IPS DF 4.7 (cell line): ENCODE measurements around the gene SGTB.

Source experiments
- DNase-seq: peaks from one replicate; pipeline ENCODE4 v3.0.0-alpha.2; 2013; ENCODE audit warnings: low spot score; ENCODE audit errors: extremely low read depth

The SGTB gene, protein sequence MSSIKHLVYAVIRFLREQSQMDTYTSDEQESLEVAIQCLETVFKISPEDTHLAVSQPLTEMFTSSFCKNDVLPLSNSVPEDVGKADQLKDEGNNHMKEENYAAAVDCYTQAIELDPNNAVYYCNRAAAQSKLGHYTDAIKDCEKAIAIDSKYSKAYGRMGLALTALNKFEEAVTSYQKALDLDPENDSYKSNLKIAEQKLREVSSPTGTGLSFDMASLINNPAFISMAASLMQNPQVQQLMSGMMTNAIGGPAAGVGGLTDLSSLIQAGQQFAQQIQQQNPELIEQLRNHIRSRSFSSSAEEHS

DNA sequence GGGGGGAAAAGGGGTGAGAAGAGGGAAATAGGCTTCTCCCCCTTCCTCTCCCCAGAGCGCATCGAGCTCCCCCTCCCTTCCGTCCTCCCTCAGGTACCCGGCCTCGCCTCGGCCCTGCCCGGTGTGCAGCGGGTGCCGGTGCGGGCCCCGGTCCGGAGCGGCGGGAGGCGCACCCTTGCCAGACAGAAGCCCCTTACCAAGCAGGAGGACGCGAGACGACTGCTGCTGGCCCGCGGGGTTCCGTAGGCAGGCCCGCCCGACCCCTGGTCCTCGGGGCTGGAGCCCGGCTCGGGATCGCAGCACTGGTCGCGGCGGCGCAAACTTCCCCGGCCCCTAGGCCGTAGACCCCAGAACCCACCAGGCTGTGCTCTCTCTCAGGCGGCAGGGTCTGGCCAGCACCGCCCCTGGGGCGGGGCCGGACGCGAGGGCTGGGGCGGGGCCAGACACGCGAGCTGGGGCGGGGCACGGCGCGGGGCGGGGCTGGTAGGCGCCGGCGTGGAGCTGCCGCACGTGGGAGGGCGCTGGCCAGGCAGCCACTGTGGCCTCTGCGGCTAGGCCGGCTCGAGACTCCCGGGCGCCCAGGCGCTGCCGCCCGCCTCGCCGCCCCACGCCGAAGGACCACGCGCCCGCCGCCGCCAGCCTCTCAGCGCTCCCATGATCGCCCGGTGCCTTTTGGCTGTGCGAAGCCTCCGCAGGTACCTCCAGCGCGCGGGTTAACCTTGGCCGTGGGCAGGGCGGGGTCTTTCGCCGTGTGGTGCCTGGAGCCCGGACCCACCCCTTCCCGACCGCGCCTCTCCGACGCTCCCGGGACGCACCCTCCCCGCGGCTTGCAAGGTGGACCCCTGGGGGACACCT, at the start of gene SGTB, which contains the start of gene NLN:
Gene SGTB (minus strand): TSS at position 390 of the 855 bp plus-strand sequence. CDS start 1,302 bp downstream, outside the sequence.
Gene NLN (plus strand): TSS at position 486 of the 855 bp plus-strand sequence. CDS start 169 bp downstream, at position 655.
- DNase-seq = no peak

DNA sequence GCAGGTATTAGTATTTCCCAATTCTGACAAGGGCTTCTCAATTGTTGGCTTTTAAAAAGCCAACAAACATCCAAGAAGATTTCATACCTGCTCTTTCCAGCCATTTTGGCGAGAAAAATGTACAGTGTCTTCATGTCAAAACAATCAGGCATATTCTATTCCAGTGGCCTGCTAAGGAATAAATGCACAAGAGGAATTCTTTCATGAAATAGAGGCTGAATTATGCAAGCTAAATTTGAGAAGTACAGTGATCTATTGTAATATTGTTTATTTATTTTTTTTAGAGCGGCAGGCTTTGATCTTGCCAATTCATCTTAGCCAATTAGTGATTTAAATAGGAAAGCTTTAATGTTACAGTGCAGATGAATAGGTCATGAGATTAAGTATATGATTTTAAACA, 49.4 kb upstream of the SGTB start:
- no peak for DNase-seq

DNA sequence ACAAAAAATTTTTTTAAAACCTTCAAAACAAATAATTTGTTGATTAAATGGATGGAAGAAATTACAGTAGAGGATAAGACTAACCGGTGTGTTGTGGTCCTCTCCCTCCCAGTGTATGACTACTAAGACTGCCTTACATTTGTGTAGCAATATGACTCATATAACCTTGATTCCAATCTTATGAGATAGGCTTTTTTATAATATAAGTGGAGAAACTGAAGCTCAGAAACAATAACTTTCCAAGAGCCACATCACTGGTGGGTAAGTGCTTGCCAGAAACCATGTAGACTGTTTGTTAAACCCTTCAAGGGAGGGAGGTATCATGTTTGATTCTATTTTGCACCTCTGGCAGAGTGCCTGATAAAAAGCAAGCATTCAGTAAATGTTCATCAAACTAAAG, 47.6 kb upstream of the SGTB start:
- DNase-seq = no peak

DNA sequence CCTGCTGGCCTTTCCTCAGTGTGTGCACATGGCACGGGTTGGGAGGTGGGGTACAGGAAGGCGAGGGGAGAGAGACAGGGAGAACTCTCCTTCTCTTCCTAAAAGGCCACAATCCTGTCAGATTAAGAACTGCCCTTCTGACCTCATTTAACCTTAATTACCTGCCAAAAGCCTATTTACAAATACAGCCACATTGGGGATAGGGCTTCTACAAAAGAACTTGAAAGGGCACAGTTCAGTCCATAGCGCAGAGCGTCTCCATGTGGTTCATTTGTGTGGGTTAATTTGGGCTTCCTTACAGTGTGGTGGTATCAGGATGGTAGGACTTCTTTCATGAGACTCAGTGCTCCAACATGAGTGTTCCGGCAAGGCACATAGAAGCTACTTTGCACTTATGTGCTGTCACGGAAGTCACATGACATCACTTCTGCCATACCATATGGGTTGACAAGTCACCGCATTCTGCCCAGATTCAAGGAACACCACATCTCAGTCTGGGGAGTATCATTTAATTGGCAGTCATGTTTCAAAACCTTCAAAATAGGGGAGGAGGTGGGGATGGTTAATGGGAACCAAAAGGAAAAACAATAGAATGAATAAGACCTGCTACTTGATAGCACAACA, 46.9 kb upstream of the SGTB start:
- no peak for DNase-seq

DNA sequence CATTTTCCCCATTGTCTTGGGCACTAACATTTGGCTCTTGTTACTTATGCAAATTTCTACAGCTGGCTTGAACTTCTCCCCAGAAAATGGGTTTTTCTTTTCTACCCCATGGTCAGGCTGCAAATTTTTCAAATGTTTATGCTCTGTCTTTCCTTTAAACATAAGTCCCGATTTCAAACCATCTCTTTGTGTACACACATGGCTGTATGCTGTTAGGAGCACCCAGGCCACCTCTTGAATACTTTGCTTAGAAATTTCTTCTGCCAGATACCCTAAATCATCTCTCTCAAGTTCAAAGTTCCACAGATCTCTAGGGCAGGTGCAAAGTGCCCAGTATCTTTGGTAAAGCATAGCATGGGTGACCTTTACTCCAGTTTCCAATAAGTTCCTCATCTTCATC, 45.7 kb upstream of the SGTB start:
- DNase-seq = no peak

DNA sequence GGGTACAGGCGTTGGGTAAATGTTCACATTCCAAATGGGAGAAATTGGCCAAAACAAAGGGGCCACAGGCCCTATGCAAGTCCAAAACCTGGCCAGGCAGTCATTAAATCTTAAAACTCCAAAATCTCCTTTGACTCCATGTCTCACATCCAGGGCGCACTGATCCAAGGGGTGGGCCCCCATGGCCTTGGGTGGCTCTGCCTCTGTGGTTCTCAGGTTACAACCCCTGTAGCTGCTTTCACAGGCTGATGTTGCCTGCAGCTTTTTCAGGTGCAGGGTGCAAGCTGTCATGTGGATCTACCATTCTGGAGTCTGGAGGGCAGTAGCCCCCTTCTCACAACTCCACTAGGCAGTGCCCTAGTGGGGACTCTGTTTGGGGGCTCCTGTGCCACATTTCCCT, 44.9 kb upstream of the SGTB start:
- DNase-seq = no peak

DNA sequence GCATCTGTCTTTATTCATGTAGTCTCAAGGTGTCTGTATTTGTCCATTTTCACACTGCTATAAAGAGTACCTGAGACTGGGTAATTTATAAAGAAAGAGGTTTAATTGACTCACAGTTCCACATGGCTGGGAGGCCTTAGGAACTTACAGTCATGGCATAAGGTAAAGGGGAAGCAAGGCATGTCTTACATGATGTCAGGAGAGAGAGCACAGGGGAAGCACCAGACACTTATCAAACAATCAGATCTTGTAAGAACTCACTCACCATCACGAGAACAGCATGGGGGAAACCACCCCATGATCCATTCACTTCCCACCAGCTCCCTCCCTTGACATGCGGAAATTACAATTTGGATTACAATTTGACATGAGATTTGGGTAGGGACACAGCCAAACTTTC, 44.3 kb upstream of the SGTB start:
- no peak for DNase-seq

DNA sequence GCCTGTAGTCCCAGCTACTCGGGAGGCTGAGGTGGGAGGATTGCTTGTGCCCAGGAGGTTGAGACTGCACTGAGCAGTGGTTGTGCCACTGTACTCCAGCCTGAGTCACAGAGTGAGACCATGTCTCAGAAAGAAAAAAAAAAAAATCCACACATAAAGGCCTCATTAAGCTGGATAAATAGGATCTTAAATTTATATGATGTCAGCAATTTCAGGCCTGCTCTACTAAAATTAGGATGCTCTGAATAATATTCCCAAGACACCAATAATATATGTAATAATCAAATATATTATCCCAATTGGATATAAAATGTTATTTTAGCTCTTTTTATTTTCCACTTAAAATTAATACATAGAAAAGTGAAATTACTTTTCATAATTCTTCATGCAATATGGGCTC, 43.7 kb upstream of the SGTB start:
- DNase-seq = no peak

DNA sequence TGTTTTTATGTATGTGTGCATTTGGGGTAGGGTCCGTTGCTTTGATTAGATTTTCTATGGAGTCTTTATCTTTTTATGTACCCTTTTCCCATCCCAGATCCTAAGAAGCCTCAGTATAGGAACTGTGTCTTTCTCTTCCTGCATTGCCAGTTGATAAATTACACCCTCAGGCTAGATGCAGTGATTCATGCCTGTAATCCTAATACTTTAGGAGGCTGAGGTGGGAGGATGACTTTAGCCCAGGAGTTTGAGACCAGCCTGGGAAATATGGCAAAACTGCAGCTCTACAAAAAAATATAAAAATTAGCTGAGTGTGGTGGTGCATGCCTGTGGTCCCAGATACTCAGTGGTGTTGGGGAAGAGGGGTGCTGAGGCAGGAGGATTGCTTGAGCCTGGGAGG, 40.3 kb upstream of the SGTB start:
- no peak for DNase-seq

DNA sequence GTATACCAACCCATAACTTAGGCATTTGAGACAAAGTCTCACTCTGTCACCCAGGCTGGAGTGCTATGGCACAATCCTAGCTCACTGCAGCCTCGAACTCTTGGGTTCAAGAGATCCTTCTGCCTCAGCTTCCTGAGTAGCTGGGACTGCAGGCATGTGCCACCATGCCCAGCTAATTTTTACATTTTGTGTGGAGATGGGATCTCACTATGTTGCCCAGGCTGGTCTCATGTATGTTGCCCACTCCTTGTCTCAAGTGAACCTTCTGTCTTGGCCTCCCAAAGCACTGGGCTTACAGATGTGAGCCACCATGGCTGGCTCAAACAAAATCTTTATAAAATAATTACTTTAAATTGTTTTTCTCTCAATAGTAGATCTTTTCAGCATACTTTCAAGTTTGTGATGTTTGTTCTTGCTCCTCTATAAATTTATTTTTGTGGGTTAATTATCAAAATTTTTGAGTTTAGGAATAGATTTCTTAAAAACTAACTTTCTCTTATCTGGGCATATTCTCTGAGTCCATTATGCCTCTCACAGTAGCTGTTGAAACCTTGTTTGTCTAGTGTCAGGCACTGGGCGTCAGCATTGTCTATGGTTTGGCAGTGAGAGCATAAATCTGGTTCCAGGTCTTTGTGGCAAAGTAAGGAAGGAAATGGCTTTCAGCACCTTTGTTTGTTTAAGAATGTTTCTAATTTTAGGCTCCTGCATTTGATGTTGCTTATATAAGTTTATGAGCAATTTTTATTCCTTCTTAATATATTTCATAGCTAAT, 38.8 kb upstream of the SGTB start:
- DNase-seq = no peak

DNA sequence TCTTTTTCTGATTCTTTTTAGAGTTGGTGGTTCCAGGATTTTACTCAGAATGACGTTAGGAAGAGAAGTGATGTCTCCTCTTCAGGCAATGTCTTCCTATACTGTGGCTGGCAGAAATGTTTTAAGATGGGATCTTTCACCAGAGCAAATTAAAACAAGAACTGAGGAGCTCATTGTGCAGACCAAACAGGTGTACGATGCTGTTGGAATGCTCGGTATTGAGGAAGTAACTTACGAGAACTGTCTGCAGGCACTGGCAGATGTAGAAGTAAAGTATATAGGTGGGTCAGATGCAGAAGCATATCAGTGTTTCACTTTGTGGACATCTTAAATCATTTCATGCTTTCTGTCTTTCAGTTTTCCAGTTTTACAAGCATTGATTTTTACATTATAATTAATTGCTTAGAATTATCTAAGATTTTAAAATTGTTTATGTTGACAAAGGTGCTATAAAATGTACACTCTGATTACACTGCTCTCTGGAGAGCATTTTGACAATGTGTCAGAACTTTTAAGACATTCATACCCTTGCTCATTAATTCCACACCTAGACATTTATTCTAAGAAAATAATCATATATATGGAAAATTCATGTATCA, 36.7 kb upstream of the SGTB start:
- no peak for DNase-seq

DNA sequence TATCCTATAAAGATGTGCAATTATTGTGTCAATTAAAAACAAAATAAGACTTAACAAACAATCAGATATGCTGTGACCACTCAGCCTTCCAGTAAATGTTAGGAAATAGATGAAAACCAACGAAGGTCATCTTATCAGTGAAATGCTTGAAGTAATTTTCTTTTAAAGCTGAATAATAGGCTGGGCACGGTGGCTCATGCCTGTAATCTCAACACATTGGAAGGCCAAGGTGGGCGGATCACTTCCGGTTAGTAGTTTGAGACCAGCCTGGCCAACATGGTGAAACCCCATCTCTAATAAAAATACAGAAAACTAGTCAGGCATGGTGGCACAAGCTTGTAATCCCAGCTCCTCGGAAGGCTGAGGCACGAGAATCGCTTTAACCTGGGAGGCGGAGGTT, 31.3 kb upstream of the SGTB start:
- no peak for DNase-seq

DNA sequence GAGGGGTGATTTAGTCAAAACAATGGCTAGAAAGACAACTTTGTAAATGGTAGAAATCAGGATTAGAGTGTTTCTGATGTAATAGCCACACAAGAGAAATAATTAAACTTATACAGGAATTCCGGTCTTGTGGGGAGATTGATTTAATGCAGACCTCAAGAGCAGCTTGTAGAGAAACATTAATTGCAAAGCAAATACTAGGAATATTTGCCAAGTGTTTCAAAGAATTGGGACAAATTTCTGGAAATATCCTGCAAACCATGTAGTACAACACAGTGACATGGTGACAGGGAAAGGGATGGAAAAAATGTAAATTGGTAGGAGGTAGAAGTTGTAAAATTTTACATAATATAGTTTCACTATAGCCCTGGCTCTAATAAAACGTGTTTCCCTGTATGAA, 29.0 kb upstream of the SGTB start:
- no peak for DNase-seq

DNA sequence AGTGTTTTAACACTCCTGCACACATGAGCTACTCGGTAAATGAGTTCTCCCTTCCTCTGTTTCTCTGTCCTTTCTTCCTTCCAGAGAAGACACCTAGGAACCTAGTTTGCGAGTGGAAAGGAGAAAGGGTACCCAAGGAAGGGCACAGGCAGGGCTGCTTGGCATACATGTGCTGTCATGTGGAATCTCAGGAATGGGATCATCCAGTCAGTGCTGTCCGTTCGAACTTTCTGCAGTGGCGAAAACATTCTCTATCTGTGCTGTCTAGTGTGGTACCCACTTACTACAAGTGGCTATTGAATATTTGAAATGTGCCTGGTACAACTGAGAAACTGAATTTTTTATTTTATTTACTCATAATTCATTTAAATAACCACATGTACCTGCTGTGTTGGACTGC, 28.0 kb upstream of the SGTB start:
- no peak for DNase-seq

DNA sequence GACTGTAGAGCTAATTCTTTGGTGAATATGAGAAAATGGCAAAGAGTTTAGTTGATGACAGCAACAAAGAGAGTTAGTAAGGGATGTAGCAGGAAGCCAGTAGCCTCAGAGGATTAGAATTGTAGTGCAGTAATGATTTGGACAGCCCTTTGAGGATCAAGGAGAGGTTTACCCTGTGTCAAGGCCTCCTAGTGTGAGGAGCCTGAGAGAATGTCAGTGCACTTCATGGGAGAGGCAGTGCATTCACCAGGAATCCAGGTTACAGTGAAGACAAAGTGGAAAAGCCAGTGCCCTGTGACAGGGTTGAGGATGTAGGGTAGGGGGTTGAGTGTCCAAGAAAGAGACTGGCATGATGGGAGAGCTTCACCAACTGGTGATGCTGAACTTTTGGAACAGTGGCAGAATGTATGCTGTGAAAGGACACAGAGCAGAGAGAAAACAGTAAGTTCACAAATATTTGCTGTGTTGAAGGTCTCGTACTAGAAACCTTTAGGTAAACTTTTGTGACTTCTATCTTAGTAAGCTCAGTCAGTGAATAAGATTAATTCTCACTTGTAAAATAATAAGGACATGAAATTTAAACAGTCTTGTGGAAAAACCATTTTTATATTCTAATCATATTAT, 27.4 kb upstream of the SGTB start:
- no peak for DNase-seq

DNA sequence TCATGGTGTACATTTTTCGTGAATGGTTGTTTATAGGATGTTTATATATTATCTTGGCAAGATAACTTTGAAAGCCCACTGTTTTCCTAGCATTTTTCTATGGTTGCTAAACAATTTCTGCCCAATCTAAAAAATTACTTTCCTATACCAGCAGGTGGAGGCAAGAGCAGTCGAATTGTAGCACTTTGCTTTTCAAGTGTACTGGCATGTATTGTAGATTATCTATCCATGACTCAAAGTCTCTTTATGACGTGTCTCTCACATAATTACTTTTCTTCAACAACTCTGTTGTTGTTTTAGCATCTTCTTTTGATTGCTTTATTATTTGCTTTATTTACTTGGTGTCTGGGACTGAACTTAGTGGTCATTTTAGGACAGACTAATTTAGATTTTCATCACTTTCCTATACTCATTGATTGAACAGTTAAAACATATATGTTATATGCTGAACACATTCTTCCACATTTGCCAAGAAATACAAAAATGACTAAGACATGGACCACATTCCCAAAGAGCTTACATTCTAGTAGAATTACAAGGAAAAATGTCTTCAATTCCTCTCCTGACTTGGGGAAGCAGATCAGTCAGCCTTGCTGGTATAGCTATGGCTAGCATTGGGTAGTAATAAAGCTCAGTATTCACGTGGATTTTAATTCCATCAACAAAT, 20.8 kb upstream of the SGTB start:
- DNase-seq = no peak

DNA sequence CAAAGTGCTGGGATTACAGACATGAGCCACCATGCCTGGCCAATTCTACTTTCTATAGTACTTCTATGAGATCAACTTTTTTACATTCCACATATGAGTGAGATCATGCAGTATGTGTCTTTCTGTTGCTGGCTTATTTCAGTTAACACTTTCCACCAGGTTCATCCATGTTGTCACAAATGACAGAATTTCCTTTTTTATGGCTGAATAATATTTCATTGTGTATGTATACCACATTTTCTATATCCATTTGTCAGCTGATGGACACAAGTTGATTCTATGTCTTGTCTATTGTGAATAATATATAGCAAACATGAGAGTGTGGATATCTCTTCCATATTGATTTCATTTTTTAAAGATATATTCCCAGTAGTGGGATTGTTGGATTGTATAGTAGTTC, 17.3 kb upstream of the SGTB start:
- DNase-seq = no peak

DNA sequence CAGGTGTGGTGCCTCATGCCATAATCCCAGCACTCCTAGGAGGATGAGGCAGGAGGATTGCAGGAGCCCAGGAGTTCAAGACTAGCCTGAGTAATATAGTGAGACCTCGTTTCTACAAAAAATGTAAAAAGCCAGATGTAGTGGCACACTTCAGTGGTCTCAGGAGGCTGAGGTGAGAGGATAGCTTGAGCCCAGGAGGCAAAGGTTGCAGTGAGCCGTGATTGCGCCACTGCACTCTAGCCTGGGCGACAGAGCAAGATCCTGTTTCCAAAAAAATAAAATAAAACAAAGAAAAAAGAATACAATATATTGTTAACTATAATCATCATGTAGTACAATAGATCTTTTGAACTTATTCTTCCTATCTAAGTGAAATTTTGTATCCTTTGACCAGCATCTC, 16.4 kb upstream of the SGTB start:
- DNase-seq = no peak

DNA sequence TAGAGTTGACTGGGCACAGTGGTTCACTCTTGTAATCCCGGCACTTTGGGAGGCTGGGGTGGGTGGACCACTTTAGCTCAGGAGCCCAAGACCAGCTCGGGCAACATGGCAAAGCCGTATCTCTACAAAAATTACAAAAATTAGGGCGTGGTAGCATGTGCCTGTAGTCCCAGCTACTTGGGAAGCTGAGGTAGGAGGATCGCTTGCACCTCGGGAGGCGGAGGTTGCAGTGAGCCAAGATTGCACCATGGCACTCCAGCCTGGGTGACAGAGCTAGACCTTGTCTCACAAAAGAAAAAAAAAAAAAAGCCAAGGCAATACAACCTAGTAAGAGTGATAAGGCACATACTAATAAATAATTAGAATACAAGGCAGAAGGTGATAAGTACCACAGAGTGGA, 15.9 kb upstream of the SGTB start:
- DNase-seq = no peak

DNA sequence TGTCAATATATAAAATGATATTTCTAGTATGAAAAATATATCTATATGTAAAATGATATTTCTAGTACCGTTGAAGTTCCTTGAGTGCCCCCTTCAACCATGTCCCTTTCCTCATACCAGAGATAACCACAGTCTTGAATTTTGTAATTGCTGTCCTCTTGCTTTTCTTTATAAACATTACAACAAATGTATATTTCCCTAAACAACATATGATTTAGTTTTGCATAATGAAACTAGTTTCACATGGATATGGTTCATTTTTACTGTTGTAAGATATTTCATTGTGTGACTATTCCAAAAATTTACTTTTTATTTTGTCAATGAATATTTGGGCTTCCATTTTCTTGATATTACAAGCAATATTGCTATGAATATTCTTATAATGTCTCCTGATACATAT, 14.1 kb upstream of the SGTB start:
- DNase-seq = no peak
